ENCODE data around the gene B3GNT4. TPM values are rescaled to one million over a fixed set of nuclear protein-coding genes. Genes with fewer than 3 reads are reported as not detected.

Gene B3GNT4
- total RNA-seq, 4 donors from 2014 or later, result 0.14 TPM; not detected in 3

GRCh38 chr12:122161682-122162081 lies 41.8 kb upstream of the B3GNT4 start:
- intact Hi-C loops (cut with DNase I; ENCODE audit: low total_unique reads), result no loop called here
- H3K4me1 ChIP-seq, result no peaks in the 10 kb centered on the region
- H3K27ac ChIP-seq, result no peak overlapping the region
- no peaks in the 10 kb centered on the region for H3K36me3 ChIP-seq
- DNase-seq, result no peak
- H3K4me3 ChIP-seq, result no peak overlapping the region
- H3K9me3 ChIP-seq, result no peaks in the 10 kb centered on the region
- H3K27me3 ChIP-seq, result no peaks in the 10 kb centered on the region
- TF ChIP-seq CTCF (IDR thresholded peaks at IDR 0.05), result no peak
- TF ChIP-seq POLR2A (IDR thresholded peaks at IDR 0.05), result no peak

DNA sequence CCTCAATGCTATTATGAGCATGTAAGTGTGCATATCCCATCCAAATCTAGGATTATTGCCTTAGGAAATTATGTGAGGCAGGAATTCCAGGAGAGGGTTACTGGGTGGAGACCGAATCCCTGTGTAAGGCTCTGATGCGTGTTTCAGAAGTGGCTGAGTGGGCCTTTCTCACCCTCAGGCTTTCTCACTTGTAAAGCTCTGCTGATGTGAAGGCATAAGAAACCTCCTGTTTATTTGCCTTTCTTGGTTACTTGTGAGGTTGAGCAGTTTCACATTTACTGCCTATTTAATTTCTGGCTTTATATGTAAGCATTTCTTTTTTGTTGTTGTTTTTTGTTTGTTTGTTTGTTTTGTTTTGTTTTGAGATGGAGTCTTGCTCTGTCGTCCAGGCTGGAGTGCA lies 40.5 kb upstream of the B3GNT4 start:
- no peak for TF ChIP-seq POLR2A (IDR thresholded peaks at IDR 0.05)
- TF ChIP-seq CTCF (IDR thresholded peaks at IDR 0.05), result no peak
- Histone ChIP-seq H3K27me3 (no peaks in the 10 kb centered on the region), H3K27ac (no peak overlapping the region), H3K4me3 (no peak overlapping the region), H3K4me1 (no peaks in the 10 kb centered on the region), H3K9me3 (no peaks in the 10 kb centered on the region), H3K36me3 (no peaks in the 10 kb centered on the region)
- no peak for DNase-seq
- intact Hi-C loops (cut with DNase I; ENCODE audit: low total_unique reads), result no loop called here

GRCh38 chr12:122166422-122167349 lies 36.8 kb upstream of the B3GNT4 start:
- DNase-seq, result no peak
- no peaks in the 10 kb centered on the region for H3K36me3 ChIP-seq
- no peak overlapping the region for H3K27ac ChIP-seq
- H3K4me1 ChIP-seq, result no peaks in the 10 kb centered on the region
- H3K9me3 ChIP-seq, result no peaks in the 10 kb centered on the region
- intact Hi-C loops (cut with DNase I; ENCODE audit: low total_unique reads), result no loop called here
- TF ChIP-seq CTCF (IDR thresholded peaks at IDR 0.05), result no peak
- no peak for TF ChIP-seq POLR2A (IDR thresholded peaks at IDR 0.05)
- no peak overlapping the region for H3K4me3 ChIP-seq
- H3K27me3 ChIP-seq, result no peaks in the 10 kb centered on the region

- H3K9me3 ChIP-seq, result no peaks in the 10 kb centered on the region
- intact Hi-C loops (cut with DNase I; ENCODE audit: low total_unique reads), result no loop called here
- H3K27ac ChIP-seq, result no peak overlapping the region
- H3K4me3 ChIP-seq, result no peak overlapping the region
- no peaks in the 10 kb centered on the region for H3K27me3 ChIP-seq
- no peaks in the 10 kb centered on the region for H3K36me3 ChIP-seq
- H3K4me1 ChIP-seq, result no peaks in the 10 kb centered on the region
- DNase-seq, result no peak
- TF ChIP-seq POLR2A (IDR thresholded peaks at IDR 0.05), result no peak
- TF ChIP-seq CTCF (IDR thresholded peaks at IDR 0.05), result no peak
Observed at GRCh38 chr12:122167356-122167925, 36.1 kb upstream of the B3GNT4 start.

DNA sequence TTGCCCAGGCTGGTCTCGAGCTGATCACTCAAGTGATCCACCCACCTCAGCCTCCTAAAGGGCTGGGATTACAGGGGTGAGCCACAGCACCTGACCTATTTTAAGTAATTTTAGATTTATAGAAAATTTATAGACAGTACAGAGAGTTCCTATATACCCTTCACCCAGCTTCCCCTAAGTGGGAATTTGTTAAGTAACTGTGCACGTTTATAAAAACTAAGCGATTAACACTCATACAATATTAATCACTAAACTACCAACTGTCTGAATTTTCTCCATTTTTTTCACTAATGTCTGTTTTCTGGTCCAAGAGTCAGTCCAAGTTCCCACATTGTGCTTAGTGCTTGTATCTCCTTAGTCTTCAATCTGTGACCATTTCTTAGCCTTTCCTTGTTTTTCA lies 35.0 kb upstream of the B3GNT4 start:
- Histone ChIP-seq H3K27me3 (no peaks in the 10 kb centered on the region), H3K9me3 (no peaks in the 10 kb centered on the region), H3K4me3 (no peak overlapping the region), H3K36me3 (no peaks in the 10 kb centered on the region), H3K27ac (no peak overlapping the region), H3K4me1 (no peaks in the 10 kb centered on the region)
- TF ChIP-seq POLR2A (IDR thresholded peaks at IDR 0.05), result no peak
- no peak for TF ChIP-seq CTCF (IDR thresholded peaks at IDR 0.05)
- no peak for DNase-seq
- intact Hi-C loops (cut with DNase I; ENCODE audit: low total_unique reads), result no loop called here
